ENCODE measurements around the gene PDZRN4.

Gene PDZRN4

DNA sequence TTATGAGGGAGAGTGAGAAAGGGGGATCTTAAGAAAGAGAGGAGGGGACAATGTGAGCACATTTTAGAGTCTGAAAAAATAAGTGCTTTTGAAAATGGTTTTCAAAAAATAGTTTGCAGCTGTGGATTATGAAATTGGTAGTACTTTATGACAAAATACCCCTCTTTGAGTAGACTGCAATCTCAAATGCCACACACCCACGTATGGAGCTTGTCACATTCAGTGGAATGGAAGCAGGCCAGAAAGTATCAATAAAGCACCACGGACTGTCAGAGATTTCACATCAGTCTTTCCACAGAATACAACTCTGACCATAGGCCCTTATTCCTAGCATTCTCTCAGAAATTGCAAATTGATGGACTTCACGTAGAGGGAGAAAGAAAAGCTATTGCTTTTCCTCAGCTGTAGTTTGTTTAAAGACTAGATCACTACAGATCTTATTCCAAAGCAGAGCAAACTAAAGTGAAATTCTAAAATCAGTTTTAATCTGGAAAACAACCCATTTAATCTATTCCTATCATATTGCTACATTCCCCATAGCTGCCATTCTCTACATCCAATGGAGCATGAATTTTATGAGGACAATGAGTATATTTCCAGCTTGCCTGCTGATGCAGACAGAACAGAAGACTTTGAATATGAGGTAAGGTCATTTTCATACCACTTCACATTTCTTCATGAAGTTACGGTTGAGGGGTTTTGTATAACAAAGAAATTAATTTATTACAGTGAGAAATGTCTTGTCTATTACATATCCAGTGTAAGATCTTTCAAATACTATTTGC, 321.3 kb downstream of the PDZRN4 start:
- TF ChIP-seq, protein P1, sequence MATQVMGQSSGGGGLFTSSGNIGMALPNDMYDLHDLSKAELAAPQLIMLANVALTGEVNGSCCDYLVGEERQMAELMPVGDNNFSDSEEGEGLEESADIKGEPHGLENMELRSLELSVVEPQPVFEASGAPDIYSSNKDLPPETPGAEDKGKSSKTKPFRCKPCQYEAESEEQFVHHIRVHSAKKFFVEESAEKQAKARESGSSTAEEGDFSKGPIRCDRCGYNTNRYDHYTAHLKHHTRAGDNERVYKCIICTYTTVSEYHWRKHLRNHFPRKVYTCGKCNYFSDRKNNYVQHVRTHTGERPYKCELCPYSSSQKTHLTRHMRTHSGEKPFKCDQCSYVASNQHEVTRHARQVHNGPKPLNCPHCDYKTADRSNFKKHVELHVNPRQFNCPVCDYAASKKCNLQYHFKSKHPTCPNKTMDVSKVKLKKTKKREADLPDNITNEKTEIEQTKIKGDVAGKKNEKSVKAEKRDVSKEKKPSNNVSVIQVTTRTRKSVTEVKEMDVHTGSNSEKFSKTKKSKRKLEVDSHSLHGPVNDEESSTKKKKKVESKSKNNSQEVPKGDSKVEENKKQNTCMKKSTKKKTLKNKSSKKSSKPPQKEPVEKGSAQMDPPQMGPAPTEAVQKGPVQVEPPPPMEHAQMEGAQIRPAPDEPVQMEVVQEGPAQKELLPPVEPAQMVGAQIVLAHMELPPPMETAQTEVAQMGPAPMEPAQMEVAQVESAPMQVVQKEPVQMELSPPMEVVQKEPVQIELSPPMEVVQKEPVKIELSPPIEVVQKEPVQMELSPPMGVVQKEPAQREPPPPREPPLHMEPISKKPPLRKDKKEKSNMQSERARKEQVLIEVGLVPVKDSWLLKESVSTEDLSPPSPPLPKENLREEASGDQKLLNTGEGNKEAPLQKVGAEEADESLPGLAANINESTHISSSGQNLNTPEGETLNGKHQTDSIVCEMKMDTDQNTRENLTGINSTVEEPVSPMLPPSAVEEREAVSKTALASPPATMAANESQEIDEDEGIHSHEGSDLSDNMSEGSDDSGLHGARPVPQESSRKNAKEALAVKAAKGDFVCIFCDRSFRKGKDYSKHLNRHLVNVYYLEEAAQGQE (IDR thresholded peaks at IDR 0.05; ENCODE audit: insufficient read depth in 1 of 2, low read depth in 2 of 2, low read length in 2 of 2) = no peak

DNA sequence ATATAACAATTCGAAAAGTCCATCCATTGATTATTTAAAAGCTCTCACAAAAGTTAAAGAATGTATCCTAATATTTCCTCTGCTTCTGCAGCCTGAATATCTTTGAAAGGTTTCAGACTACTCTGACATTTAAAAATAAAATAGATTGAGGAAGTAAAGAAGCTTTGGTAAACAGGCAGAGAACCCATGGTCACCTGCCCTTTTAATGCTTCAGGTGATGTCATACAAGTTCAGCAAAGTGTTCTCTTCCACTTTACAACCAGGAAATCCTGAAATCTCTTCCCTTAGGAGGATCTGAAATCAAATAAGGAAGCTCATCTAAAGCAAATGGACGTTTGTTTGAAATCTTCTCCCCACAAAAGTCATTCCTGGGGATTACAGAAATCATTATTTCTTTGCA, 322.4 kb downstream of the PDZRN4 start:
- no peak for TF ChIP-seq FOXP2 (optimal IDR thresholded peaks at IDR 0.05; ENCODE audit: borderline replicate concordance, extremely low read depth, extremely low read length, insufficient read depth)
- TF ChIP-seq TAF1 (IDR thresholded peaks at IDR 0.05; ENCODE audit: borderline replicate concordance, insufficient read depth, low read length) = no peak
- no peak for TF ChIP-seq SIN3A (IDR thresholded peaks at IDR 0.05; ENCODE audit: borderline replicate concordance, insufficient read depth, low read length)
- TF ChIP-seq POLR2AphosphoS5 (IDR thresholded peaks at IDR 0.05; ENCODE audit: low read depth, low read length) = no peak
- TF ChIP-seq, protein P1 (IDR thresholded peaks at IDR 0.05; ENCODE audit: insufficient read depth in 1 of 2, low read depth in 2 of 2, low read length in 2 of 2) = no peak

DNA sequence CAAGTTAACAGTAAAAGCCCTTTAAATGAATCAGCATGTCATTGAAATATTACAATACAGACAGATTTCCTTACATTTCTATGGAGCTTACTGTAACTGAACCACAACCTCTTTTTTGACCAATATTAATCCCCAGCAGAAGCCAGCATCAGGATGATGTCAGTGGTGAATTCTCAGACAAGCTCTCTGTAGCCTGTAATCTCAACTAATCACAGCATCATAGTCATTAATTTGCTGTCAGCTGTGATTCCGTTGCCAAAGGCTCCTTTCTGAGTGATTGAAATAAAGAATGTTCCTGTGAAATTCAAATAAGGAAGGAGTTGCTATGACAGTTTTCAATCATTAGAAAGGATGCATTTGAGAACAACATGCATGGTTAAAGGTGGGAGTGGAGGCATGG, 323.1 kb downstream of the PDZRN4 start:
- TF ChIP-seq SIN3A (IDR thresholded peaks at IDR 0.05; ENCODE audit: borderline replicate concordance, insufficient read depth, low read length) (no peak), TAF1 (IDR thresholded peaks at IDR 0.05; ENCODE audit: borderline replicate concordance, insufficient read depth, low read length) (no peak), POLR2AphosphoS5 (IDR thresholded peaks at IDR 0.05; ENCODE audit: low read depth, low read length) (no peak), FOXP2 (optimal IDR thresholded peaks at IDR 0.05; ENCODE audit: borderline replicate concordance, extremely low read depth, extremely low read length, insufficient read depth) (no peak)
- TF ChIP-seq, protein P1 (IDR thresholded peaks at IDR 0.05; ENCODE audit: insufficient read depth in 1 of 2, low read depth in 2 of 2, low read length in 2 of 2) = no peak

DNA sequence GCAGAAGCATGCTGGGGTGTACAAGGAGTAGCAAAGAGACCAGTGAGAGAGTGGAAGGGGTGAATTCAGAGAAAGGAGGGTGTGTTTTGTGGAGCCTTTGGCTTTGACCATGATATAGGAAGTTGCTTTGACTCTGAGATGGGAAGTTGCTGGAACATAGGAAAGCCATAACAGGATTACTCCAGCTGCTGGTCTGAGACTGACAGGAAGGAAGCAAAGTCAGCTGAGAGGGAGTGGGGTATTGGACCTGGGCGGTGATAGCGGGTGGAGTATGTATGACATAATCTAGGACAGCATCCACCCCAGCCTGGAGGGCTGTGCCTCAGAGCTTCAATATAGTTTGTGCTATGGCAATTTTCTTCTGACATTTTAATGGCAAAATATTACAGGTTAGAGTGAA, 324.4 kb downstream of the PDZRN4 start:
- TF ChIP-seq FOXP2 (optimal IDR thresholded peaks at IDR 0.05; ENCODE audit: borderline replicate concordance, extremely low read depth, extremely low read length, insufficient read depth) (no peak), SIN3A (IDR thresholded peaks at IDR 0.05; ENCODE audit: borderline replicate concordance, insufficient read depth, low read length) (no peak), POLR2AphosphoS5 (IDR thresholded peaks at IDR 0.05; ENCODE audit: low read depth, low read length) (no peak), TAF1 (IDR thresholded peaks at IDR 0.05; ENCODE audit: borderline replicate concordance, insufficient read depth, low read length) (no peak)
- TF ChIP-seq, protein P1 (IDR thresholded peaks at IDR 0.05; ENCODE audit: insufficient read depth in 1 of 2, low read depth in 2 of 2, low read length in 2 of 2) = no peak

All from PFSK-1 (cell line).